HCT116 (cell line): ENCODE measurements around the gene ABCB1. TPM values are rescaled to one million over a fixed set of nuclear protein-coding genes. Genes with fewer than 3 reads are reported as not detected.

Experiments used
- ATAC-seq: fragments of 200-7000 bp; cut with Tn5 transposase; 2 replicates; pipeline ENCODE4 v1.9.1; 2020; ENCODE audit warnings: mild to moderate bottlenecking, moderate library complexity
- BruUV-seq: library from RNA; stranded (reverse); fragments of 400-500 nt; replicated peaks from 2 replicates; lab custom pipeline; 2021; lab: Mats Ljungman, UMichigan
- CTCF ChIA-PET: fragments of 300-600 bp; sonication (Branson Sonifier 250); formaldehyde crosslinking; loops from one replicate; lab custom pipeline; 2021; ENCODE audit warnings: antibody characterized with exemption; lab: Charles Lee
- POLR2A ChIA-PET: fragments of 300-600, 350-600 bp; sonication (Branson Sonifier 250); formaldehyde crosslinking; loops from one replicate; lab custom pipeline; 2021; ENCODE audit warnings: antibody characterized with exemption; lab: Charles Lee
- RAD21 ChIA-PET, 2 experiments: fragments of 300-600 bp; sonication (Branson Sonifier 250); formaldehyde crosslinking; loops; one replicate each; lab custom pipeline; 2023; ENCODE audit warnings: low total read pairs in 2 of 2; ENCODE audit not compliant: uncharacterized antibody in 2 of 2, unreplicated experiment in 2 of 2, low non-redundant PET in 1 of 2; lab: Charles Lee
- DNase-seq: peaks from one replicate; pipeline ENCODE4 v3.0.0-alpha.2; 2010; ENCODE audit warnings: low read depth, low spot score
- H2AFZ ChIP-seq: fragments of 200-600 bp; shearing (Covaris generic), sonication (generic); 2 replicates; pipeline ENCODE4 v1.6.1; 2017; ENCODE audit warnings: low read depth, mixed run types, mixed read lengths, antibody characterized with exemption, low read length; ENCODE audit not compliant: poor library complexity, severe bottlenecking
- H3K27ac ChIP-seq: 2 replicates; pipeline ENCODE4 v1.5.1; 2012; ENCODE audit warnings: low read depth, low read length
- H3K27me3 ChIP-seq: fragments of 200-600 bp; sonication (generic); 2 replicates; pipeline ENCODE4 v1.6.1; 2016; ENCODE audit warnings: mixed run types, low read length, mixed read lengths; ENCODE audit not compliant: insufficient read depth
- H3K36me3 ChIP-seq, 2 experiments: fragments of 200-500 bp in 1 of 2; fragments of 200-600 bp in 1 of 2; sonication (Bioruptor generic) in 1 of 2; sonication (generic) in 1 of 2; 2 replicates each; pipeline versions ENCODE4 v1.5.1 to v1.6.1; 2014 to 2016; ENCODE audit warnings: low read length in 2 of 2, inconsistent platforms in 1 of 2, mixed read lengths in 1 of 2, mixed run types in 1 of 2; ENCODE audit not compliant: insufficient read depth in 2 of 2, control insufficient read depth in 1 of 2
- H3K4me1 ChIP-seq, 2 experiments: fragments of 200-600 bp in 1 of 2; sonication (generic) in 1 of 2; 2 replicates each; pipeline versions ENCODE4 v1.5.1 to v1.6.1; 2012 to 2017; ENCODE audit warnings: low read length in 2 of 2, inconsistent platforms in 1 of 2, mild to moderate bottlenecking in 1 of 2, mixed read lengths in 1 of 2, mixed run types in 1 of 2, moderate library complexity in 1 of 2; ENCODE audit not compliant: insufficient read depth in 2 of 2, control insufficient read depth in 1 of 2
- H3K4me2 ChIP-seq: fragments of 200-600 bp; sonication (generic); 2 replicates; pipeline ENCODE4 v1.6.1; 2017; ENCODE audit warnings: mixed run types, low read length, mixed read lengths
- H3K4me3 ChIP-seq, 2 experiments: fragments of 200-600 bp in 1 of 2; sonication (generic) in 1 of 2; replicated peaks in 1 of 2; 2 replicates each; pipeline ENCODE4 v1.5.1; 2011 to 2016; ENCODE audit warnings: low read length in 2 of 2, control low read depth in 1 of 2, low read depth in 1 of 2, mild to moderate bottlenecking in 1 of 2, mixed read lengths in 1 of 2, mixed run types in 1 of 2
- H3K79me2 ChIP-seq: fragments of 200-600 bp; sonication (generic); 2 replicates; pipeline ENCODE4 v1.6.1; 2017; ENCODE audit warnings: mild to moderate bottlenecking, mixed run types, low read length, moderate library complexity, mixed read lengths; ENCODE audit not compliant: insufficient read depth
- H3K9ac ChIP-seq: fragments of 200-600 bp; sonication (generic); 2 replicates; pipeline ENCODE4 v1.6.1; 2016; ENCODE audit warnings: low read length, mixed read lengths
- H3K9me2 ChIP-seq: fragments of 200-600 bp; sonication (generic), shearing (Covaris generic); 2 replicates; pipeline ENCODE4 v1.6.1; 2017; ENCODE audit warnings: mixed run types, mild to moderate bottlenecking, moderate library complexity; ENCODE audit not compliant: insufficient read depth
- H3K9me3 ChIP-seq, 2 experiments: fragments of 200-500 bp in 1 of 2; fragments of 200-600 bp in 1 of 2; sonication (Bioruptor generic) in 1 of 2; sonication (generic) in 1 of 2; 2 replicates each; pipeline ENCODE4 v1.6.1; 2014 to 2017; ENCODE audit warnings: low read length in 2 of 2, mixed read lengths in 2 of 2, inconsistent platforms in 1 of 2, low read depth in 1 of 2, mild to moderate bottlenecking in 1 of 2, mixed run types in 1 of 2, moderate library complexity in 1 of 2; ENCODE audit not compliant: control insufficient read depth in 1 of 2, insufficient read depth in 1 of 2
- H4K20me1 ChIP-seq: fragments of 200-600 bp; sonication (generic), shearing (Covaris generic); 2 replicates; pipeline ENCODE4 v1.6.1; 2017; ENCODE audit warnings: mixed run types, mild to moderate bottlenecking, moderate library complexity; ENCODE audit not compliant: insufficient read depth
- CBX3 ChIP-seq: IDR thresholded peaks from 2 replicates; pipeline ENCODE4 v1.6.1; 2012; ENCODE audit warnings: low read depth
- CEBPB ChIP-seq: IDR thresholded peaks from 2 replicates; pipeline ENCODE4 v1.6.1; 2012; ENCODE audit warnings: low read depth
- CTCF ChIP-seq, 3 experiments: fragments of 200-600 bp in 1 of 3; sonication (generic) in 1 of 3; IDR thresholded peaks in 2 of 3; conservative IDR thresholded peaks in 1 of 3; 2 replicates each; pipeline ENCODE4 v1.5.1; 2012 to 2017; ENCODE audit warnings: low read depth in 2 of 3, low read length in 2 of 3, antibody characterized with exemption in 1 of 3, borderline replicate concordance in 1 of 3, control low read depth in 1 of 3, mild to moderate bottlenecking in 1 of 3, mixed read lengths in 1 of 3, mixed run types in 1 of 3, moderate library complexity in 1 of 3; ENCODE audit not compliant: insufficient read depth in 1 of 3
- EGR1 ChIP-seq: IDR thresholded peaks from 2 replicates; pipeline ENCODE4 v1.6.1; 2012; ENCODE audit warnings: low read depth
- EZH2phosphoT487 ChIP-seq: fragments of 200-600 bp; IDR thresholded peaks from 2 replicates; pipeline ENCODE4 v1.6.1; 2018; ENCODE audit warnings: antibody characterized with exemption, borderline replicate concordance
- FOSL1 ChIP-seq: IDR thresholded peaks from 2 replicates; pipeline ENCODE4 v1.6.1; 2012; ENCODE audit warnings: low read depth
- JUND ChIP-seq: IDR thresholded peaks from 2 replicates; pipeline ENCODE4 v1.6.1; 2012
- MAX ChIP-seq: IDR thresholded peaks from 2 replicates; pipeline ENCODE4 v1.6.1; 2012
- POLR2A ChIP-seq: IDR thresholded peaks from 2 replicates; pipeline ENCODE4 v1.7.0; 2011; ENCODE audit warnings: borderline replicate concordance; ENCODE audit not compliant: insufficient read depth, insufficient read length; ENCODE audit errors: extremely low read depth
- POLR2AphosphoS5 ChIP-seq: IDR thresholded peaks from 2 replicates; pipeline ENCODE4 v1.6.1; 2011; ENCODE audit warnings: mild to moderate bottlenecking, low read depth, low read length, moderate library complexity
- RAD21 ChIP-seq: IDR thresholded peaks from 2 replicates; pipeline ENCODE4 v1.6.1; 2012; ENCODE audit warnings: low read depth, mild to moderate bottlenecking
- REST ChIP-seq: IDR thresholded peaks from 2 replicates; pipeline ENCODE4 v1.6.1; 2012; ENCODE audit warnings: low read depth
- SP1 ChIP-seq: IDR thresholded peaks from 2 replicates; pipeline ENCODE4 v1.6.1; 2012; ENCODE audit warnings: low read depth
- TCF7L2 ChIP-seq: IDR thresholded peaks from 2 replicates; pipeline ENCODE4 v1.7.0; 2011; ENCODE audit warnings: borderline replicate concordance, inconsistent platforms; ENCODE audit not compliant: insufficient read depth, insufficient read length; ENCODE audit errors: extremely low read depth
- ZBTB33 ChIP-seq: IDR thresholded peaks from 2 replicates; pipeline ENCODE4 v1.6.1; 2011; ENCODE audit warnings: mild to moderate bottlenecking, low read length, moderate library complexity; ENCODE audit not compliant: insufficient replicate concordance; ENCODE audit errors: extremely low read depth
- ZFX ChIP-seq: fragments of 450-650 bp; IDR thresholded peaks from 2 replicates; pipeline ENCODE4 v1.6.1; 2017
- ZNF274 ChIP-seq: fragments of 200-500 bp; sonication (Bioruptor generic); IDR thresholded peaks from 2 replicates; pipeline ENCODE4 v1.6.1; 2014; ENCODE audit warnings: mild to moderate bottlenecking, low read depth, low read length, inconsistent platforms
- intact Hi-C: fragments of 100-400 bp; cut with micrococcal nuclease; formaldehyde crosslinking; loops from 2 replicates; pipeline ENCODE4 v1.10.0; 2022
- total RNA-seq: library from RNA; stranded (reverse); gene quantifications from one replicate; pipeline ENCODE4 v1.2.1, GENCODE V29; 2021; ENCODE audit not compliant: unreplicated experiment

The ABCB1 gene
- total RNA-seq, 1 experiment from 2014 or later = 1.8 TPM

GRCh38 chr7:87590578-87590977 is 10.1 kb downstream of the ABCB1 start:
- ATAC-seq (no peak), DNase-seq (no peak)
- H3K27me3 ChIP-seq = no peaks in the 10 kb centered on the region
- ChIA-PET POLR2A (no interaction called here), RAD21 (no interaction called here), CTCF (no interaction called here)
- no peaks in the 10 kb centered on the region for H3K9me3 ChIP-seq
- no peaks in the 10 kb centered on the region for H3K9me2 ChIP-seq
- H3K9ac ChIP-seq = no peak overlapping the region
- intact Hi-C loops = no loop called here
- no peaks in the 10 kb centered on the region for H3K36me3 ChIP-seq
- no peak for TF ChIP-seq POLR2A
- no peak for TF ChIP-seq ZBTB33
- TF ChIP-seq ZFX = no peak
- TF ChIP-seq FOSL1 = no peak
- TF ChIP-seq SP1 = no peak
- TF ChIP-seq REST = no peak
- no peak for TF ChIP-seq ZNF274
- TF ChIP-seq TCF7L2 = no peak
- TF ChIP-seq EZH2phosphoT487 = no peak
- TF ChIP-seq CEBPB = no peak
- TF ChIP-seq MAX = no peak
- no peak for TF ChIP-seq RAD21
- TF ChIP-seq POLR2AphosphoS5 = no peak
- TF ChIP-seq CBX3 = no peak
- no peak for TF ChIP-seq CTCF (IDR thresholded peaks at IDR 0.05 in 2 of 3, conservative IDR thresholded peaks at IDR 0.05 in 1 of 3; ENCODE audit: borderline replicate concordance in 1 of 3, insufficient read depth in 1 of 3, low read depth in 2 of 3, low read length in 2 of 3)
- no peak for TF ChIP-seq JUND
- no peak for TF ChIP-seq EGR1
- BruUV-seq = no TSS peak
- no peaks in the 10 kb centered on the region for H3K79me2 ChIP-seq
- H4K20me1 ChIP-seq = no peaks in the 10 kb centered on the region
- no peak overlapping the region for H3K4me3 ChIP-seq
- H3K4me2 ChIP-seq = no peak overlapping the region
- H3K4me1 ChIP-seq = no peaks in the 10 kb centered on the region
- H2AFZ ChIP-seq = no peak overlapping the region
- H3K27ac ChIP-seq = no peak overlapping the region
